GM21825 (cell line): ENCODE data around the gene SLC29A1.
A peak's percentile ranks its signal among the peaks of the same experiment; 100 is the strongest.
"Not testable (repeated sequence)": the region's sequence is repeated elsewhere in the genome, so short reads cannot be mapped to it uniquely, and the experiment has no call there.

Experiments
- ATAC-seq: cut with Tn5 transposase; IDR thresholded peaks from one replicate; pipeline ENCODE4 v1.9.1; 2021; ENCODE audit warnings: mild to moderate bottlenecking, moderate library complexity; ENCODE audit not compliant: unreplicated experiment

Gene SLC29A1

GRCh38 chr6:44221291-44221960 is 2.0 kb upstream of the SLC29A1 start:
- peak; percentile 37 for ATAC-seq

GRCh38 chr6:44221961-44222335 is 1.4 kb upstream of the SLC29A1 start:
- ATAC-seq = no peak

GRCh38 chr6:44222486-44223318 is 693 bp upstream of the SLC29A1 start:
- no peak for ATAC-seq

GRCh38 chr6:44224029-44224964 is 902 bp downstream of the SLC29A1 start:
- ATAC-seq = no peak

GRCh38 chr6:44224965-44225305 is 1.5 kb downstream of the SLC29A1 start:
- ATAC-seq = no peak

- ATAC-seq = no peak
Observed at GRCh38 chr6:44225579-44226325, 2.4 kb downstream of the SLC29A1 start.

GRCh38 chr6:44226368-44227147 is 3.2 kb downstream of the SLC29A1 start:
- ATAC-seq = no peak

GRCh38 chr6:44227148-44227793 is 3.9 kb downstream of the SLC29A1 start:
- ATAC-seq = no peak

- ATAC-seq = no peak
Observed at GRCh38 chr6:44228031-44228430, 4.6 kb downstream of the SLC29A1 start.

GRCh38 chr6:44228433-44228832 is 5.0 kb downstream of the SLC29A1 start:
- no peak for ATAC-seq

- ATAC-seq = no peak
Observed at GRCh38 chr6:44228836-44229235, 5.4 kb downstream of the SLC29A1 start.

- ATAC-seq = no peak
Observed at GRCh38 chr6:44229376-44230033, 6.1 kb downstream of the SLC29A1 start.

GRCh38 chr6:44230034-44230675 is 6.8 kb downstream of the SLC29A1 start:
- no peak for ATAC-seq

GRCh38 chr6:44231426-44231825 is 8.0 kb downstream of the SLC29A1 start:
- not testable (repeated sequence) for ATAC-seq

GRCh38 chr6:44232676-44233566 is 9.5 kb downstream of the SLC29A1 start:
- no peak for ATAC-seq

- ATAC-seq = no peak
Observed at GRCh38 chr6:44233567-44234100, 10.2 kb downstream of the SLC29A1 start.
